GM21367 (cell line): ENCODE data around the gene DGAT2L6.

Source experiments
- ATAC-seq: cut with Tn5 transposase; IDR thresholded peaks from one replicate; pipeline ENCODE4 v1.9.1; 2021; ENCODE audit not compliant: unreplicated experiment

DGAT2L6 gene, protein sequence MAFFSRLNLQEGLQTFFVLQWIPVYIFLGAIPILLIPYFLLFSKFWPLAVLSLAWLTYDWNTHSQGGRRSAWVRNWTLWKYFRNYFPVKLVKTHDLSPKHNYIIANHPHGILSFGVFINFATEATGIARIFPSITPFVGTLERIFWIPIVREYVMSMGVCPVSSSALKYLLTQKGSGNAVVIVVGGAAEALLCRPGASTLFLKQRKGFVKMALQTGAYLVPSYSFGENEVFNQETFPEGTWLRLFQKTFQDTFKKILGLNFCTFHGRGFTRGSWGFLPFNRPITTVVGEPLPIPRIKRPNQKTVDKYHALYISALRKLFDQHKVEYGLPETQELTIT

DNA sequence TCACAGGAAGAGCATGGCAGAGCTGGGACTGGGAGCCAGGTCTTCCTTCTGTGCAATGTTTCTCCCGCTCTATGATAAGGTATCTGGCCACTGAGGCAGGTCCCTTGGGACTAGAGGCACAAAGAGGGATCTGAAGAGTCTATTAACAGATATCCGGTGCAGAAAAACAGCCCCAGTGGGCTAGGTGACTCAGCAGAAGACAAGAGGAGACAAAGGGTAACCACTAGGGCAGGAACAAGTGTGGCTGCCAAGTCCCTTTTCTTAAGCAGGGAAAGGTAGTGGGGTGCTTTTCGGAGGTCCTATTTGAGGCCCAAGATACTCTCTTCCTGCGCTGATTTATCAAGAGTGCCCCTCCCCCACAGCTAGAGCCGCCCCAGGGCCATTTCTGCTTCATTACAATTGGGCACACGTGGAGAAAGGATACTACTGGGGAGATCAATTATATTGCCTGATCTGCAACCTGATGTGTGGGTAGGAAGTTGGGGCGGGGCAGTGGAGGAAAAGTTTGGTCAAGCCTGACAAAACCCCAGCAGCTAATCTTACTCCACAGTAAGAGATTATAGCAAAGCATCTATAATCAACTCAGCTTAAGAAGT lies at the start of gene DGAT2L6:
DGAT2L6 (plus strand) TSS at position 546 of the 596 bp plus-strand sequence. CDS start 100 bp downstream, outside the sequence.
- ATAC-seq: peak; percentile 75

DNA sequence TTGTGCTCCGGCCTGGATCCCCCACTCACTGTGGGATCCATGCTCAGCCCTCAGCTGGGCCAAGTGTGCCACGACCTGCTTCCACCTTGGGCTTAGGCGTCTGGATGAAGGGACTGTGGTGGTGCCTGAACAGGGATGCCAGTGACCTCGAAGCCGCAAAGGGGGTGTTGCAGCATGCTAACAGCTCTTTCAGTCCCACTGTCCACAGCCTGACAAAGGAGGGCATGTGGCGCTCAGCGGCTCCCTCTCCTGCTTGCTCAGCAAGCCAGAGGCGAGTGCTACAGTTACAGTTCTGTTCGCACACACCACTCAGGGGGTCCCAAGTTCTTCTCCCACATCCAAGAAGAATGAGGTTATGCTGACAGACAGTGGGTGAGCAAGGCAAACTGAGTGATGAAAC lies 49.2 kb upstream of the DGAT2L6 start:
- ATAC-seq: no peak

DNA sequence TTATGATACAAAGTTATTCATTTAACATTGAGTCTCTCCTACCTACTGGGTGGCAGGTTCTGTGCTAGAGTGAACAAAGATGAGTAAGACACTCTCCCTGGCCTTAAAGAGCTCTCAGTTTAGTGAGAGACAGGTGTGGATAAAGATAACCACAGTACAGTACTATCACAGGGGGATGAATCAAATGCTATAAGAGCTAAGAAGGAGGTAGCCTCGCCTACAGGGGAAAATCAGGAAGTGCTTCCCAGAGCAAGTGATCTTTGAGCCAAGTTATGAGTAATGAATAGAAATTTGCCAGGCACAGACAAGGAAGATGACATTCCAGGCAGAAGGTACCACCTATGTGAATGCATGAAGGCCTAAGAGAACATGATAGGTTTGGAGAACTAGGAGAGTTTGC lies 47.5 kb upstream of the DGAT2L6 start:
- ATAC-seq: no peak

DNA sequence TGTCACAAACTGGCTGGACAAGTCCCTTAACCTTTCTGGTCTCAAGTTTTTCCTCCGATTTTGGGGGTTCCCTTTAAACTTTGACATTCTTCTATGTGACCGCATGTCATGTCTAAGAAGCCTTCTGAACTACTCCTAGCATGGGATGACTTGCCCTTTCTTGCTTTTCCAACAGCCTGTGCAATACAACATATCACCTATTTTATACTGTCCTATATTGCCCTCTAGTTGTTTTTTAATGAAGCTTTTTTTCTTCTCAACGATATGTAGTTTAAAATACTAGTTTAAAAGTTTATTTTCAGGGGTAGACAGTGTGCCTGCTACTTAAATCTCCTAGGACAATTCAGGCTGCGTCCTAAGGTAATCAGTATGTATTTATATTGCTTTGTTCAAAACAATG lies 45.1 kb upstream of the DGAT2L6 start:
- no peak for ATAC-seq

DNA sequence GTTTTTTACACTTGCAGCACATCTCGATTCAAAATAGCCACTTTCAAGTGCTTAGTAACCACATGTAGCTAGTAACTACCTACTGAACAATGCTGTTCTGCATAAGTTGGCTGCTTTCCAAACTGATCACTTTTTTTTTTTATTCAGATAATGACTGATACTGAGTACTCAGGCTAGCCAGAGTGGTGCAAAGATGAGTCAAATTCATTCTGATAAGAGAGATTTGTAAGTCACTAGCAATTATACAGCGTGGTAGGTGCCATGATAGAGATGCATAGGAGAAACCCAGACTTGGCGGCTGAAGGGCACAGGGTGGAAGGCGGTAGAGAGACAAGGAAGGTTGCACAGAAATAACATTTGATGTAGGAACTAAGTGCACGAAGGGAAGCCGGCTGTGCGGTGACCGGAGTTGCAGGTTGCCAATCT lies 44.4 kb upstream of the DGAT2L6 start:
- ATAC-seq: no peak

DNA sequence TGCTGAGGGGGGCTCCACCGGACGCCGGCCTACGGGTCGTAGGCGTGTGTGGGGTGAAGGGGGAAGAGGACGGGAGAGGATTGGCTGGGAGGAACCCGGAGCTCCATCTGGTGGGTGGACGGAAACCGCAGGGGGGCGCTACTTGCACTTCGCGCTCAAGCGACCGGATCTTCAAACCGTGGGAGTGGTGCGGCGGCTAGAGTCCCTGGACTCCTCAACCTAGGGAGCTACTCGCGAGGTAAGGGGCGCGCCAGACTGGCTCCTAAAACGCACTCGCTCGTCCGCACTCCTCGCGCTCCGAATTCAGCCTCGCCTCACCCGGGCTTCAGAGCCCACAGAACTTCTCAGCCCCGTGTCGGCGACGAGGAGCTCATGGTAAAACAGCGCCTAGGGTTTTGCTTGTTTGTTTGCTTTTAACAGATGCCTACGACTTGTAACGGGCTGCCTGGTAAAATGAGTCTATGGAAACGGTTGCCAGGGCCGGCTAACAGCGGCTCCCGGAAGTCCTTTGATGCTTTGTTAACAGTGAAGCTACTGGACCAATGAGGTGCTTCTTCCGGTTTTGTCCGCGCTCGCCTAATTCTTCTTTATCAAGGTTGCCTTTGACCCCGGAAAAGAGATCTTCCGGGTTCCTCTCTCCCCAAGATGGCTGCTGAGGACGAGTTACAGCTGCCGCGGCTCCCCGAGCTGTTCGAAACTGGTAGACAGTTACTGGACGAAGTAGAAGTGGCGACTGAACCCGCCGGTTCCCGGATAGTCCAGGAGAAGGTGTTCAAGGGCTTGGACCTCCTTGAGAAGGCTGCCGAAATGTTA lies 43.8 kb upstream of the DGAT2L6 start, which contains the start of gene IGBP1:
IGBP1 (plus strand) TSS at position 145 of the 813 bp plus-strand sequence; CDS start at position 646, 501 bp downstream.
- ATAC-seq: peak; percentile 87

DNA sequence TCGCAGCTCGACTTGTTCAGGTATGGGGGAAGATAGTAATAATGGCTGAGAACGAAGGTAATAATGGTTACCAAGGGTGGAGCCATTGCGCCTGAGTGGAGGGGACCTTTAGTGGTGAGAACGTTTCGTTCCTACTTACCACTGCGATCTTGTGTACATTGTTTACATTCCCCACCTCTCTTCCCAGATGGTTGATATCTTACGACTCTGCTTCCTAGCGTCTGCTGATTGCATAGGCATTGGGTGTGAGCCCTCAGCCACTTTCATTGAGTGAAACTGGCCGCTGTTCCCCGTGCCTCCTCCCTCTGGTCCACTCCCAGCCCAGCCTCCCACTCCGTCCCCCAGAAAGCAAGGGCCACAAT lies 43.2 kb upstream of the DGAT2L6 start:
- ATAC-seq: no peak

DNA sequence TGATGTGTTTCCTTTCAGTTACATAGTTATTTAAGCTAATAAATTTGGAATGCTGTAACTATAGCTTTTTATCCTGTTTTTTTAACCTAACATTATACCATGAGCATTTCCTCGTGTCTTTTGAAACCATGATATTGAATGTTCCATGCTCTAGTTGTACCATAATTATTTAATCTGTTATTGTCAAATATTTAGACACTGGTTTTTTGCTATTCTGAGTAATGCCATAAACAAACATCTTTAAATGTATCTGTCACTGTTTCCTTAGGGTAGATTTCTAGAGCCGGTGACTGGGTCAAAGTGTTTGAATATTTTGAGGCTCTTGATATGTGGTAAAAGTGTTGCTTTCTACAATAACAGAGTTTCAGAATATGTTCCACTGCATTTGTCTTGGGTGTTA lies 38.7 kb upstream of the DGAT2L6 start:
- ATAC-seq: no peak

DNA sequence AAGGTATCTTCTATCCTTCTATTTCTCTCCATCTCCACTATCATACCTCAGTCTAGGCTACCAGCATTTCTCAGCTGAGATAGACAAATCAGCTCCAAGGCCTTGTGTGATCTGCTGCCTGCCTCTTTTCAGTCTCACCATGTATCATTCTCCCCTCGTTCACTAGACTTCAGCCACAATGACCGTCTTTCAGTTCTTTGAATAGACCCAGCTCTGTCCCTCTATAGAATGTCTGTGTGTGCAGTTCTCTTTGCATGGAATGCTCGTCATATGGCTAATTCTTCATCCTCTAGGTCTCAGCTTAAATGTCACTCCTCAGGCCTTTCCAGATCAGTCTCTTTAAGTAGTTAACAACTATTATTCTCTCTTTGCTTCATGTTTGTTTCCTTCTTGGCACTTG lies 37.5 kb upstream of the DGAT2L6 start:
- ATAC-seq: no peak

DNA sequence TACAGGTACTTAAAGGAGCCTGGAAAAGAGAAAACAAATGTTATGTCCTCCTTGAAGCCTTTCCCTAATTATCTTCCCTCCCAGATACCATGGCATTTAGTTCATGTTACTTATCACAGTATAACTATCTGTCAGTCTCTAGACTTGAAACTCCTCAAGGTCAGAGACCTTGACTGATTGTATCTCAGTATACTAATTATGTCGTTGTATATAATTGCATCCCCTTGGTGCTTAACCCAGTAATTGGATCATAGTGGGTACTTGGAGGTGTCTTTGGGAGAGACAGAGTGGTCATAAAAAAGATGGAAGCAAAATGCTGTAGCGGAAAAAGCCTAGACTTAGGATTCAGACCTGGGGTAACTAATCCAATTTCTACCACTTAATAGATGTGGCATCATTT lies 35.9 kb upstream of the DGAT2L6 start:
- ATAC-seq: no peak

DNA sequence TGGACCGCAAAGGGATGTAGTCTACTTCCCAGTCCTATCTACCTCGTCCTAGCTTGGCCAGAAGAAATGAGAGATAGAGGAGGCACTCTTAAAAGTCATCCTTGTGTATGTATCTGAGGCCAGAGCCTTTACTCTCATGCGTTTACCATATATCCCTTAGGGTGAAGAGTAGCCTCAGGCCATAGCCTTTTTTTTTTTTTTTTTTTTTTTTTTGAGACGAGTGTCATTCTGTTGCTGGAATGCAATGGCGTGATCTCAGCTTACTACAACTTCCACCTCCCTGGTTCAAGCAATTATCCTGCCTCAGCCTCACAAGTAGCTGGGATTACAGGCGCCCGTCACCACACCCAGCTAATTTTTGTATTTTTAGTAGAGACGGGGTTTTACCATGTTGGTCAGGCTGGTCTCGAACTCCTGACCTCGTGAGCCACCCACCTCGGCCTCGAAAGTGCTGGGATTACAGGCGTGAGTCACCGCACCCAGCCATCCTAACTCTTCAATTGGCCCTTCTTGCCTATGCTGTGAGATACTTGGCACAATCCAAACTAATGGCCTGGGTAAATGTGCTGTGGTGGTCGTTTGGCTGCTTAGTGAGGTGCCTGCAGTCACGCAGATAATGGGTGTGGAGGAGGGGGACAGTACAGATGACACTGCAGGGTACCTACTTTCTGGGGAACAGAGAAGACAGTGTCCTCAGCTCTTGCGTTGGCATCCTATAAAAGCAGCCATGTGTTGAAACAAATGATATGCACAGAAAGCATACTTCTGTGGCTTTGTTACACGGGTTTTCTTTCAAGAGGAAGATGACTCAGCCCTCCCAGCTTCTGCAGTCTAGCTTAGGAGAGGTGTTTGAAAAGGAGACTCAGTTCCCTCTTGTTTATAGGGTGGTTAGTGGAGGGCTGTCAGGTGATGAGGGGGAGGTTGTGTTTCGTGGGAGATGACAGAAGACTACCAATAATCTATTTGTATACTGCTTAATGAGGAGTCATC lies 10.4 kb upstream of the DGAT2L6 start:
- ATAC-seq: no peak

DNA sequence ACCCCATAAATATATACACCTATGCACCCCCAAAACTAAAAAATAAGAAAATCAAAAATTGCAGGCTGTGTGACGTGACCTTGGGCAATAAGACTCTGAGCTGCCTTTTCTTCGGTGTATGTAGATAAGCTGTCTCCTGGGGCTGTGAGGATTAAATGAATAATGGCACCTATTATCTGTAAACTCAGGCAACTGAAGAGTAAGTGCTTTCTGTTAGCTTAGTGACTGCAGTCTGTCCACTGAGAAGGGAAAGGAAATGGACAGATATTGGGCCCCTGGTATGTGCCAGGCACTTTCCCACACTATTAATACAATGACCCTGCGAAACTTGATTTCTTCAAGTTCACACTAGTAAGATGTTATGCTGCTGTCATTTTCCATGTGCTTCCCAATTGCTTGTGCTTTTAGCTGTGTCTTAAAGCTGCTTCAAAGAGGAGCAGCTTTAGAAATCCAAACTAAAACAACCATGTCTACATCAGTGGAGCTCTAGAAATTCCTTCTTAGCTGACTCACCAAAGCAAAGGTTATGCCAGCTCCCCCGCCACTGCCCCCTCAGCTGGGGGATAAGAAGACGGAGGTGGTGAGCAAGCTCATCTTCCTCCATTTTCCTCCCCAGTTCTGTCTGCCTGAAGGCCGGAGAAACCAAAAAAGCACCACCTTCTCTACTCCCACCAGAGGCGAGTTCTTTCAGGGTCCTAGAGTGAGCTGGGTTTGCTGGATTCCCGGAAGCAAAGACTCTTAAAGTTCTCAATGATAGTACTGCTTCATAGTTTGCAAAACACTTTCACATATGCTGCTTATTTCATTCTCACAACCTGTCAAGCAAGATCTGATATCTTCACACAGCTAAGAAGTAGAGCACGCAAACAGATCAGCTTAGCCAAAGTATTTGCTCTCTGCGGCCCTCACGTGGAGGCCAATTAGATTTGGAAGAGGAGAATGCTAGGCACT lies 8.8 kb upstream of the DGAT2L6 start:
- no peak for ATAC-seq

DNA sequence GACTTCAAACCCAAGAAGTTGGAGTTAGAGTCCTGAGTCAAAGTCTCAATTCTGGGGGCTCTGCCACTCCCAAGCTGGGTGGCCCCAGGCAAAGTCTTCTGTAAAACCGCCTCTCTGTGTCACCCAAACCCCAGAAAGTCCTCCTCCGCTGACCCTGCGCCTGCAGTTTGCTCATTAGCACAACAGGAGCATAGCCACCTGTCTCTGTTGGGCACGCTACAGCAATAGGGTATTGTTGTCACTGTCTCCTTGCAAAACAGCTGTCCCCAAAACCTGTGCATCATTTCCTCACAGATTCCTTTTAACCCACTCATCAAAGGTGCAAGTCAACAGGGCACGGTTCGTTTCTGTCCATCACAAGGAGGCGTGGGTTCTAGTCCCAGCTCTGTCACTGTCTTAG lies 8.0 kb upstream of the DGAT2L6 start:
- ATAC-seq: no peak

DNA sequence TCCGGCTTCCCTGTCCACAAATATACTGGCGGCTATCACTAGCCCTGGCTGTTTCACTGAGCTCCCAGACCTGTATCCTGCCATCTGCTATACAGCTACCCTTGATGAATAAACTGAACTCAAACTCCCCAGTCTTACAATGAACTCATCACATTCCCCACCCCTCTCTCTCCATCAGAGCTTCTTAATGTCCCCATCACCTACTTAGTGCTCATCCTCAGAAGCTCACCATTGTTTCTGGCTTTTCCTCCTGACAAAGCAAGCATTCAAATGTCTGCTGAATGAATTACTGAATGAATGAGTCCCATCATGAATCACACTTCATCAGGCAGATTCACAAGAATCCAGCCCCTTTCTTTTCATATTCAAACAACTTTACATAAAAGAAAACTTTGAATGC lies 5.7 kb upstream of the DGAT2L6 start:
- no peak for ATAC-seq

DNA sequence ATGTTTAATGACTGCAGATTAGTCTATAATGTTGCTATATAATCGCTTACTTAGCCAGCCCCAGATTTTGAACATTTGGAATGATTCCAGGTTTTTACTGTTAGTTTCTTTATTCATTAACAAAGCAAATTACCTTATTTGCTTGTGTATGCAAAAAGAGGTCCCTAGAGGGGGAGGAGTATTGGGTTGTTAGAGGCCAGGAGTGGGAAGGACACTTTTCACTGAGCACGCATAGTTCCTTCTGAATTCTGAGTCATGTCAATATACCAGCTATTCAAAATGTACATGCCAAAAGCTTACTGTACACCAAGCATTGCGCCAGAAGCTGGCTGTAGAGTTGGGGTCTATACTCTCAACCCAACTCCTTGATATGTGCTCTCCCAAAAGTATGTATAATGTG lies 5.1 kb upstream of the DGAT2L6 start:
- no peak for ATAC-seq

DNA sequence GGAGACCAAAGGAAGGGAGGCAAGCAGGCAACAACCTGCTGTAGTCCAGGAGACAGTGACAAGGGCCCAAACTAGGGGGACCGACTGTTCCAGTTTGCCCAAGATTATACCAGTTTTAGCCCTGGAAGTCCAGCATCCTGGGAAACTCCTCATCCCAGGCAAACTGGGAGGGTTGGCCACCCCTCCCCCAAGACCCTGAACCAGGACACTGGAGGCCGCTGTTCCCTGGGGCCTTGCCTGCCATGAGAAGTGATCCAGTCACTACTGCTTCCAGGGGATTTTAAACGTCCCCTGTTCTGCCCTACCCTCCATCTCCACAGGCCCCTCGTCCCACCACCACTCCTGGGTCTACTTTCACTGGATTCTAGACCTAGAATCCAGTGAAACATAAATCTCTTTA lies 4.3 kb upstream of the DGAT2L6 start:
- ATAC-seq: no peak

DNA sequence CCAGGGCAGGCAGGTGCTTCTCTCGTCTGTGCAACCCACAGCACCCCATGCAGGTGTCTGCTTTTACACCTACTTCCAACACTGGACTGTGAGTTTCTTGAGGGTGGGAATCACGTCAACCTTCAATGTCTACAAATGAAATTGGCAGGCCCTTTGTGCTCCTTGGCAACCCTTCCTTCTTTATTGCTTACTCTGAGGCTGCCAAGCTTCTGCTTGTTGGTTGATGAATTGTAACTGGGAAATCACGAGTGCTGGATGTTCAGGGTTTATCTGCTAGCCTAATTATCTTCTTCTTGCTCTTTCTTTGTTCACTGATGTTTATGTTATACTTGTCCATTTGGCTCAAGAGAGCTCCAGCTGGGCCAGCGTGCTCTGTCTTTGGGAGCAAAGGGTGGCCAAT lies 2.5 kb upstream of the DGAT2L6 start:
- ATAC-seq: no peak

DNA sequence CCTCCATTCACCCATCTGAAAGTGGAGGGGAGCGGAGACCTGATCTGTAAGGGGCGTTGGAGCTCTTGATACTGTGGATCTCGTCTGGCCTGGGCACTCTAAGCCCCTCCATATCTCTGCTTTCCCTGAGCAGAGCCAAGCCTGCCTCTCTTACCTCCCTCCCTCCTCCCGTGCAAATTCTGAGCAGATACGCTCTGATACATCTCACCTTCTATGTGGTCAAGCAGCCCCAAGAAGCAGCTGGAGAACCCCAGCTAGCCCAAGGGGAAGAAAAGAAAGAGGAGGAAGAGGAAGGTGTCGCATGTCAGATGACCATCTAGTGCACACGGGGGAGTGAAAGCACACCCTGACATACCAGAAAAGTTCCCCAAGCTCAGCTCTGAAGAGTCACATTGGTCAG lies 1.9 kb upstream of the DGAT2L6 start:
- ATAC-seq: no peak

DNA sequence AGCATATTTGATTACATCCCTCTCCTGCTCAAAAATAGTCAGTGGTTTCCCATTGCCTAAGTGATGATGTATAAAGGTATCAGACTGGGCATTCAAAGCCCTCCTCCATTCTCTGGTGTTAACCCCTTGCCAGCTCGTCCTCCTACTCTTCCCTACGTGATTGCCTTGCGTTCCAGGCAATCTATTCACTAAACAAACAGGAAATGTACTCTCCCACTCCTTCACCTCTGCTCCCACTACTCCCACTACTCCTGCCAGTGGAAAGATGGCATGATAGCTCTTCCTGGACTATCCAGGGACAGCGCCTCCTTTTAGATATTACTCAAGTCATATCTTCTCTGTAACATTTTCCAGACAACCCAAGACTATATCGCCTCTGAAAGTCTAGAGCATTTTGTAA lies 5.8 kb downstream of the DGAT2L6 start:
- ATAC-seq: no peak

DNA sequence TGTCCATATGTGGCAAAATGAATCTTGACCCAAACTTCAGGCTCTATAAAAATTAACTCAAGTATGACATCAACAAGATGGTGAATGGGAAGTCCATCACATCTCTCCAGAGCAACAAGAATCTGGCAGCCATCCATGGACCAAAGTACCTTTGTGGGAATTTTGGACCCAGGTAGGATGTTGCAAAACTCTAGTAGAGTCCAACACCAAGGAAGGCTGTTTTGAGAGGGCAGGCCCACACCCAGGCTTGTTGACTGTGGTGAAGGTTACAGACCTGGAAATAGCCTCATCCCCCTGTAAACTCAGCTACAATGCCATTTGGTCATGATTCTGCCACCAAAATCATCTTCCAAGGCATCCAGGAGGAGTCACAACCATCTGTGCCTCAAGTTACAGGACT lies 12.9 kb downstream of the DGAT2L6 start:
- no peak for ATAC-seq
